Pons (tissue), 1 donor: ENCODE results near the gene KRT71.
"Not testable (repeated sequence)": the region's sequence is repeated elsewhere in the genome, so short reads cannot be mapped to it uniquely, and the experiment has no call there.

Experiments used
- DNase-seq: peaks from one replicate; pipeline ENCODE4 v3.0.0-alpha.2; 2016; ENCODE audit warnings: low spot score

KRT71 gene

GRCh38 chr12:52552681-52553195 lies at the start of gene KRT71:
KRT71 (minus strand) TSS chr12:52553145; CDS start chr12:52553077, 68 bp downstream.
- no peak for DNase-seq

GRCh38 chr12:52602552-52602951 lies 49.6 kb upstream of the KRT71 start:
- no peak for DNase-seq

DNA sequence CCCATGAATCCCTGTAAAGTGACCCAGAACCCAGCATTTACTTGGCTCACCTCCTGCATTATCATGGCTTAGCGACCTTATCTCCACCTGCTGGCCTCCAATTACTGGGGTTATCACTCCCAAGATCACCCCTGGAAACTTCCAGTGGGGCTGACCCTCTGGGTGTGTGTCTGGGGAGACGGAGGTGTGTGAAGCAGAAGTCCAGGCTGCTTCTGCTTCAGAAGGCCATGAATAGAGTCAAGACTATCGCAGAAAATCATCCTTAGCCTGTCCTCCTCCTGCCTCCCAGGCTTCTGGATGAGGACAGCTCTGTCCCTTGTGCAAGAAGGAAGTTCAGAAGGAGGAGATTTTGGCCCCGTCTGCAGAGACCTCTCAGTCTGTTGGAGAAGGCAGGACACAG lies 48.7 kb upstream of the KRT71 start:
- no peak for DNase-seq

GRCh38 chr12:52600941-52601481 lies 48.1 kb upstream of the KRT71 start, which contains the start of gene KRT72:
KRT72 (minus strand) TSS chr12:52601463; CDS start chr12:52601452, 11 bp downstream.
- no peak for DNase-seq

GRCh38 chr12:52600475-52600874 lies 47.5 kb upstream of the KRT71 start:
- DNase-seq, result no peak

- DNase-seq, result no peak
These were observed 47.1 kb upstream of the KRT71 start for GRCh38 chr12:52600071-52600470.

DNA sequence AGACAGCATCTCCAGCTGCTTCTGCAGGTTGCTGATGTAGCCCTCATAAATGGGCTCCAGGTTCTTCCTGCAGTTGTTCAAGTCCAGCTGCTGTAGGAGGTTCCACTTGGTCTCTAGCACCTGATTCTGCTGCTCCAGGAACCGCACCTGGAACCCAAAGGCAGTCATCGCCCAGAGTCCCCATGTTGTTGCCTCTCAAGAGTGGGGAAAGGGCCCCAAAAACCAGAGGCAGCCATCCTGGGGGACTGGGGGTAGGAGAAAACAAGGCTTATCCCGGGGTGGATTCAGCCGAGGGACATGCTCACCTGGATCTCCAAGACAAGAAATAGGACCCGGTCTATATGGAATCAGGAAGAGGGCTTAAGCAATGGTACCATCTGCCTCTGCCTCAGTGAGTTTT lies 46.0 kb upstream of the KRT71 start:
- no peak for DNase-seq

DNA sequence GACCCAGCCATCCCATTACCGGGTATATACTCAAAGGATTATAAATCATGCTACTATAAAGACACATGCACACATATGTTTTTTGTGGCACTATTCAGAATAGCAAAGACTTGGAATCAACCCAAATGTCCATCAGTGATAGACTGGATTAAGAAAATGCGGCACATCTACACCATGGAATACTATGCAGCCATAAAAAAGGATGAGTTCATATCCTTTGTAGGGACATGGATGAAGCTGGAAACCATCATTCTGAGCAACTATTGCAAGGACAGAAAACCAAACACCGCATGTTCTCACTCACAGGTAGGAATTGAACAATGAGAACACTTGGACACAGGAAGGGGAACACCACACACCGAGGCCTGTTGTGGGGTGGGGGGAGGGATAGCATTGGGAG lies 41.3 kb upstream of the KRT71 start:
- not testable (repeated sequence) for DNase-seq

DNA sequence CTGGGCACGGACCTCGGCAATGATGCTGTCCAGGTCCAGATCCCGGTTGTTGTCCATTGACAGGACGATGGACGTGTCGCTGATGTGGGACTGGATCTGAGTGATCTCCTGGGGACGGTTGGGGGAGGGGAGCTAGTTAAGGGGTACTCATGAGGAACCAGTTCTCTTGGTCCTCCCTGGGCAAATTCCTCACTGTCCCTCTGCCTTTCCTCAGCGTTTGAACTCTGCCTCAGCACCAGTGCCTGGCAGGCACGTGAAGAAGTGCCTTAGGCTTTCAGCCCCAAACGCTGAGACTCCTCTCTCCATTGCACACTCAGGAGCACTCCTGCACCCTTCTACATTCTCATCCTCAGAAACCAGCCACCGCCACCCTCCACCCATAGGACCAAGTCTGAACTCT lies 38.6 kb upstream of the KRT71 start:
- DNase-seq, result no peak

GRCh38 chr12:52590021-52590420 lies 37.1 kb upstream of the KRT71 start:
- no peak for DNase-seq

- no peak for DNase-seq
These were observed 34.6 kb upstream of the KRT71 start for GRCh38 chr12:52587563-52587962.

DNA sequence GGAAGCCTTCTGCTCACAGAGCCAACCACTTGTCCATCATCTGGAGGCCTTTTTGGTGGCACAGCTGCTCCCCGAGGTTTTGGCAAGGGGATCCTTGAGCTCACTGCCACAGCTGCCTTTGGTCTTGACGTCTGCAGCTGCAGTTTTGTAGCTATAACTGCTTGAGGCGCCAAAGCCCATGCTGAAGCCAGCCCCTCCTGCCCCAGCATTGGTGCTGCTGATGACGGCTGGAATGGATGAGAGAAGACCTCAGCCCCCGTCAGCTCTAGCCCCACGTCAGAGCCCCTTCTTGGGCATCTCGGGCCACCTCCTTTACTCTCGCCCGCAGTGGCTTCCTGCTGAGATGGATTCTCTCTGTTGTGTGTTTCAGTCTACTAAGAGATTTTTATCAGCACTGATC lies 33.0 kb upstream of the KRT71 start:
- DNase-seq, result no peak

- DNase-seq, result no peak
These were observed 32.1 kb upstream of the KRT71 start for GRCh38 chr12:52585066-52585465.

GRCh38 chr12:52584156-52584682 lies 31.3 kb upstream of the KRT71 start:
- DNase-seq, result no peak

DNA sequence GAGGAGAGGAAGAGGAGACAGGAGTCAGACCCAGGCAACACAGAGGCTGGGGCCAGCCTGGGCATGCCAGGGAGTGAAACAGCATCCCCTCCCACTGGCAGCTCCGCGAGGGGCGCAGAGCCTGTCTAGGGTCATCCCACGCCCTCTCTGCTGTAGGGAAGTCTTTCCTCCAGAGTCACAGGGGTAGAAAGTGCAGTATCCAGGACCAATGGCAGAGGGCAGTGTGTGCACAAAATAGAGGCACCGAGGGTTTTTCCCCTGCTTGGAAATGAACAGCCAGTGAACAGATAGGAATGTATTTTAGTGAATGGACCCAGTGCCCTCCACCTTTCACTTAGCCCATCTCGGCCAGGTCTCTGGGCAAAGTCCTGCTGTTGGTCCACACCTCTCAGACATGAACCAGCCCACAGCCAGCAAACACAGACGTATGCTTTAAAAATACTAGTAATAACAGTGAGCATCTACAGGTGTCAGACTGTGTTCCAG lies 30.1 kb upstream of the KRT71 start:
- DNase-seq, result peak; percentile 60

GRCh38 chr12:52582486-52582885 lies 29.5 kb upstream of the KRT71 start:
- no peak for DNase-seq

GRCh38 chr12:52581481-52581880 lies 28.5 kb upstream of the KRT71 start:
- DNase-seq, result no peak

DNA sequence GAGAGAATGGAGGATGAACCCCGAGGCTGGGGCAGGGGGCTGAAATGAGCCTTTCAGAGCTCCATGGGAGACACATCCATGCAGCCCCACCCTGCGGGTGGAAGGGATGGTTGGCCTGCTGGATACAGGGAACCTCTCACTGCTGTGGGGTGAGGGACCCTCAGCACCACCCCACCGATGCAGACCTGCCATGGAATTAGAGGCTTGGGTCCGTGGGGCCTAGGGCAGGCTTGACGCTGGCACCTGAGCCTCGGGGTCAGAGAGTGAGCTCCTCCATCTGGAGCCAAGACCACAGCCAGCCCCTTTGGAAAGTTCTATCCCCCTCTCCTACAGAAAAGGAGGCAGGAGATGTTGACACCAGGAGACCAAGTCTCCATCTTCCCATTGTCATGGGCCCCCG lies 28.1 kb upstream of the KRT71 start:
- DNase-seq, result no peak

- no peak for DNase-seq
These were observed 27.6 kb upstream of the KRT71 start for GRCh38 chr12:52580496-52580895.

DNA sequence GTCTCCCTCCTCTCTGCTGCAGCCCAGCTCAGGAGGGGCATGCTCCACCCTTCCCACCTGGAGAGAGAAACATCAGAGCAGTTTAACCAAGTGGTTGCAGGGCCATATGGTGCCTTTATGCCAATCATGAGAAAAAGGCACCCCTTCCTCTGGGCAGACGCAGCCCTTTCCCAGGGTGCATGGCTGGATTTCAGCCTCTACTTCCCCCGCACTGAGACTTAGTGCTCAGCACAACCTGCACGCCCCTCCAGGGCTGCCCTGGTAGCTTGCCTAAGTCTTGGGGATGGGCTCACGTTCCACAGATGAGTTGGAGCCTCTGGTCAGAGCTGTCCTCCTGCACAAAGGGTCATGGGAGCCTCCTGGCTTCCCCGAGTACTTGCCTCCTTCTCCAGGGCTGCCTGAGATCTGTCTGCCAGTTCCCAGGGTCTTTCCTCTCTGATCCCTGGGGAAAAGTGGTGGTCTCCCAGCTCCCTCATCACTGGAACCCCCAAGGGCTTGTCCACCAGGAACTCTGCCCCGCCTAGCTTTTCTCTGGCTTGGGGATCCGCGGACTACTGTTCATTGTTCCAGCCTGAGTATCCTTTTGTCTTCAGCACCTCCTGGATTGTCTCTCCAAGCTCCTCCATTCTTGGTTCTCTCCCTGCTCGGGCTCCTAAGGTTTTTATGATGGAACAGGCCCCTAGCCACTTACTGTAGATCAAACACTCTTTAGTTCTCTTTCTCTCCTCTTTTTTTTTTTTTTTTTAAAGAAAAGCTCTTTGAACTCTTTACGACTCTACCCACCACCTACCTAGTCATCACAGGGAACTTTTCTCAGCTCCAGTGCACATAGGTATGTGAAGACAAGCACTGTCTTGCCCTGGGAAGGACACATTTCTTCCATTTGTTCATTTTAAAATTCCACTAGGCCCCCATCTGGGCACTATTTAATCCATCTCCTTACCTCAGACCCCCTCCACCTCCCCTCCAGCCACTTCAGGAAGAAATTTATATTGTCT lies 26.8 kb upstream of the KRT71 start:
- DNase-seq, result no peak

- no peak for DNase-seq
These were observed 25.5 kb upstream of the KRT71 start for GRCh38 chr12:52578469-52578868.

DNA sequence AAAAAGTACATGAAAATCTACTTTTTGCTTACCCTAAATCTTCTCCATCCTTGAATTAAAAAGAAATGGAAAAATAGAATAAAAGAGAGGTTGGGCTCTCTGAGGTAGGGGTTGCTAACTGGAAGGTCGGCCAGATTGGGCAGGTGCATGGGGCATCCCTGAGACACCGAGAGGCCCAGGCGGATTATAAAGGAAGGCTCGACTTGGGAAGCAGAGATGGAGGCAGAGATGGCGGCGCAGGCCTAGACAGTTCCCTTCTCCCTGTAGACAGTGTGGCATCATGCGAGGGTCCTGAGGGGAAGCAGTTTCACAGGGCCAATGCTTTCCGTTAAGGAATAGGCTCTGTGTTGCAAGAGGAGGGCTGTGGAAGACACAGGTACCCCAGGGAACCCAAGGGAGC lies 24.4 kb upstream of the KRT71 start:
- DNase-seq, result no peak

DNA sequence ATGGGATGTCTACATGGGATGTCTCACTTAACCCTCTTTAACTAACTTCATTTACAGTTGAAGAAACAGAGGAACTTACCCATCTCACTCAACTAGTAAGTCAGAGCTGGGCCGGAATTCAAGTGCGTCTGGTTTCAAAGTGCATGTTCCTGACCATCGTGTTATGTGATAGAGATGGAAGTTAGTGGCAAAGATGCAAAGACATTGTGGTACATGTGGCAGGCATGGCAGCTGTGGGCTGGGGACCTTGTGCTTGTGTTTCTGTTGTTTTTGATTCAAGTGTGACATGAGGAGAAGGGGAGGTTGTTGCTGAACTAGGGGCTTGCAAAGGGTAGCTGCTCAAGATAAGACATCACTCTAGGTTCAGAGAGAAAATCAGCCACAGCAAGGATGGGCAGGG lies 23.0 kb upstream of the KRT71 start:
- no peak for DNase-seq
